ENCODE results near the gene ZCCHC7. TPM values are rescaled to one million over a fixed set of nuclear protein-coding genes. Genes with fewer than 3 reads are reported as not detected.

The ZCCHC7 gene
- total and polyA plus RNA-seq, 2 of the 8 experiments (the other 6 are each of a cell fraction or from before 2014, with no cell fraction given): 12.2 to 27.5 TPM

DNA sequence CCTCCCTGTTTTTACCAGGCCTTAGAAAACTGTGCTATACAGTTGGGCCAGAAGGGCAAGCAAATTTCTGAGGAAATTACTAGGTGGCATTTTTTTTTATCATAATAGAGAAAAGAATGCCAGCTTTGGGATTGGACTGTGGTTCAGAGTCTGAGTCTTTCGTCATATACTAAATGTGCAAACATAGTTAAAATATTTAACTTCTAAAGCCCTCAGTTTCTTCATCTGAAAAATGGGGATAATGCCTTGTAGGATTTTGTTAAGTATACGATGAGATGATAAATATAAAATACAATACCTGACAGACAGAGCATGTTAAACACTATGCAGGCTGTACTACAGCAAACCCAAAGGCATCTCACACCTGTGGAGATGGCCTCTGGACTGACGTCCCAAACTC is 214.9 kb downstream of the ZCCHC7 start:
- H4K8ac ChIP-seq (ENCODE audit: extremely low read depth, insufficient read depth, low read length): no peak overlapping the region
- H2BK120ac ChIP-seq (replicated peaks; ENCODE audit: low read depth, low read length): no peak overlapping the region
- H2AFZ ChIP-seq (ENCODE audit: low read length): no peak overlapping the region
- H4K20me1 ChIP-seq (replicated peaks in 1 of 2; ENCODE audit: control insufficient read depth in 1 of 2, insufficient read depth in 2 of 2, low read length in 2 of 2): peaks cover 0 to 1% of the 10 kb centered on the region in 2 experiments
- no peak overlapping the region for H3K4me2 ChIP-seq (ENCODE audit: insufficient read depth in 1 of 2, low read depth in 2 of 2, low read length in 2 of 2)
- POLR2A ChIA-PET (ENCODE audit: partially characterized antibody): no interaction called here
- no peak overlapping the region for H2BK20ac ChIP-seq (ENCODE audit: low read length)
- no peak overlapping the region for H4K5ac ChIP-seq (ENCODE audit: insufficient read length, low read depth, low read length)
- H2BK5ac ChIP-seq (ENCODE audit: low read depth, low read length): no peak overlapping the region
- H3K14ac ChIP-seq (ENCODE audit: insufficient read length): no peak overlapping the region
- no peak overlapping the region for H3K18ac ChIP-seq (ENCODE audit: extremely low read depth, low read length)
- H3K79me1 ChIP-seq (ENCODE audit: low read depth, low read length): no peaks in the 10 kb centered on the region
- H3K9ac ChIP-seq (replicated peaks in 1 of 4; ENCODE audit: extremely low read depth in 1 of 4, low read depth in 3 of 4, low read length in 3 of 4): no peak overlapping the region
- WGBS, 2 experiments (ENCODE audit: extremely low coverage in 1 of 2, insufficient coverage in 1 of 2, insufficient read length in 1 of 2, insufficient replicate concordance in 2 of 2, low coverage in 1 of 2, low lambda C conversion rate in 2 of 2, missing lambda C conversion rate in 1 of 2): 89% methylated on average over 3 of the region's 3 CpGs; no CpG with 5 or more reads in 1 of the 2 experiments
- no peak overlapping the region for H3K4me3 ChIP-seq (ENCODE audit: extremely low read depth in 1 of 4, insufficient read depth in 2 of 4, low read depth in 3 of 4, low read length in 4 of 4)
- H3K23ac ChIP-seq (ENCODE audit: insufficient read length): no peak overlapping the region
- H3K79me2 ChIP-seq (ENCODE audit: control insufficient read depth in 1 of 2, insufficient read depth in 2 of 2, low read length in 2 of 2): no peaks in the 10 kb centered on the region
- no peaks in the 10 kb centered on the region for H3K23me2 ChIP-seq (ENCODE audit: low read depth, low read length)
- no peaks in the 10 kb centered on the region for H3K27me3 ChIP-seq (replicated peaks in 1 of 4; ENCODE audit: control insufficient read depth in 3 of 4, extremely low read depth in 1 of 4, insufficient read depth in 3 of 4, low read length in 3 of 4)
- H3K9me3 ChIP-seq (ENCODE audit: insufficient read depth in 2 of 2, low read depth in 1 of 2, low read length in 1 of 2): no peaks in the 10 kb centered on the region
- FAIRE-seq (no peak), DNase-seq (ENCODE audit: low read depth in 1 of 2, low spot score in 2 of 2) (no peak)
- TF ChIP-seq KDM5A (IDR thresholded peaks at IDR 0.05; ENCODE audit: low read length): no peak
- TF ChIP-seq CEBPB (IDR thresholded peaks at IDR 0.05; ENCODE audit: low read depth, low read length): no peak
- no peak for TF ChIP-seq RXRA (IDR thresholded peaks at IDR 0.05; ENCODE audit: insufficient read depth, low read depth, low read length)
- no peak for TF ChIP-seq NRF1 (IDR thresholded peaks at IDR 0.05; ENCODE audit: low read depth, low read length)
- TF ChIP-seq TBP (IDR thresholded peaks at IDR 0.05; ENCODE audit: low read depth, low read length): no peak
- TF ChIP-seq, protein P1, sequence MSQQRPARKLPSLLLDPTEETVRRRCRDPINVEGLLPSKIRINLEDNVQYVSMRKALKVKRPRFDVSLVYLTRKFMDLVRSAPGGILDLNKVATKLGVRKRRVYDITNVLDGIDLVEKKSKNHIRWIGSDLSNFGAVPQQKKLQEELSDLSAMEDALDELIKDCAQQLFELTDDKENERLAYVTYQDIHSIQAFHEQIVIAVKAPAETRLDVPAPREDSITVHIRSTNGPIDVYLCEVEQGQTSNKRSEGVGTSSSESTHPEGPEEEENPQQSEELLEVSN (IDR thresholded peaks at IDR 0.05): no peak
- TF ChIP-seq, protein P2, sequence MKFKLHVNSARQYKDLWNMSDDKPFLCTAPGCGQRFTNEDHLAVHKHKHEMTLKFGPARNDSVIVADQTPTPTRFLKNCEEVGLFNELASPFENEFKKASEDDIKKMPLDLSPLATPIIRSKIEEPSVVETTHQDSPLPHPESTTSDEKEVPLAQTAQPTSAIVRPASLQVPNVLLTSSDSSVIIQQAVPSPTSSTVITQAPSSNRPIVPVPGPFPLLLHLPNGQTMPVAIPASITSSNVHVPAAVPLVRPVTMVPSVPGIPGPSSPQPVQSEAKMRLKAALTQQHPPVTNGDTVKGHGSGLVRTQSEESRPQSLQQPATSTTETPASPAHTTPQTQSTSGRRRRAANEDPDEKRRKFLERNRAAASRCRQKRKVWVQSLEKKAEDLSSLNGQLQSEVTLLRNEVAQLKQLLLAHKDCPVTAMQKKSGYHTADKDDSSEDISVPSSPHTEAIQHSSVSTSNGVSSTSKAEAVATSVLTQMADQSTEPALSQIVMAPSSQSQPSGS (IDR thresholded peaks at IDR 0.05; ENCODE audit: low read length): no peak
- H2BK15ac ChIP-seq (ENCODE audit: low read length): no peak overlapping the region
- H2AK5ac ChIP-seq (ENCODE audit: low read depth, low read length): no peak overlapping the region
- no peak overlapping the region for H3K56ac ChIP-seq (replicated peaks; ENCODE audit: insufficient read length, low read depth, low read length)
- no peak overlapping the region for H2BK12ac ChIP-seq (ENCODE audit: low read depth, low read length)
- peaks cover 0 to 16% (median 8%) of the 10 kb centered on the region in 4 experiments; a peak in 5 of 7 replicates for H3K4me1 ChIP-seq (replicated peaks in 1 of 4; ENCODE audit: control insufficient read depth in 3 of 4, insufficient read depth in 4 of 4, low read length in 3 of 4)
- H3K27ac ChIP-seq (ENCODE audit: low read depth, low read length): no peak overlapping the region
- no peak overlapping the region for H4K91ac ChIP-seq (replicated peaks; ENCODE audit: insufficient read length, low read length)
- CTCF ChIA-PET (ENCODE audit: partially characterized antibody): no interaction called here
- H3K4ac ChIP-seq (replicated peaks; ENCODE audit: insufficient read length, low read depth, low read length): no peak overlapping the region
- H3K36me3 ChIP-seq (ENCODE audit: control insufficient read depth in 2 of 4, insufficient read depth in 4 of 4, low read length in 3 of 4): no peaks in the 10 kb centered on the region
